Heart left ventricle (tissue), 13 donors: ENCODE results near the gene PLA2G2E.

Experiments
- POLR2A ChIP-seq, 2 donors: fragments of 450-650 bp; IDR thresholded peaks; one replicate each; pipeline ENCODE4 v1.6.1; 2017; ENCODE audit warnings: antibody characterized with exemption in 2 of 2, mild to moderate bottlenecking in 2 of 2, moderate library complexity in 2 of 2
- TF ChIP-seq, protein P1 (sequence below), 12 donors: fragments of 200-600 bp; sonication (generic) in 4 of 12; IDR thresholded peaks; one replicate each; pipeline versions ENCODE4 v1.5.0 to v1.8.0; 2018 to 2022; ENCODE audit warnings: antibody characterized with exemption in 12 of 12, mild to moderate bottlenecking in 5 of 12
- donor health status: ischemic (EF 13 %, LVEDD 7.1; RV severe dilation, severe dysfunction).
- donor health status: DM: no; HTN: yes; CAD: no.
- donor health status: DM: no; HTN: no; CAD: no.
- donor health status: ischemic (EF 25% LVEDD 6.9; RV normal size, moderate dysfunction).
- donor health status: ischemic (EF 25% LVEDD 5.7; RV mildly dilated, moderate dysfunction).
- donor health status: ischemic (EF 35%, LVEDD 5.7; RV mildly dilated, moderate dysfunction).
- donor health status: nonischemic (EF 11% LVEDD 7.7; RV severe dilation, severe dysfunction).
- donor health status: DM: yes; HTN: yes; CAD: no.
- donor health status: PGD.
- donor health status: ischemic (EF 29% LVEDD 5.4; RV normal size, mild dysfunction).
- donor health status: nonischemic (EF 23%, LVEDD 6.1; RV moderate dilation, normal function).

DNA sequence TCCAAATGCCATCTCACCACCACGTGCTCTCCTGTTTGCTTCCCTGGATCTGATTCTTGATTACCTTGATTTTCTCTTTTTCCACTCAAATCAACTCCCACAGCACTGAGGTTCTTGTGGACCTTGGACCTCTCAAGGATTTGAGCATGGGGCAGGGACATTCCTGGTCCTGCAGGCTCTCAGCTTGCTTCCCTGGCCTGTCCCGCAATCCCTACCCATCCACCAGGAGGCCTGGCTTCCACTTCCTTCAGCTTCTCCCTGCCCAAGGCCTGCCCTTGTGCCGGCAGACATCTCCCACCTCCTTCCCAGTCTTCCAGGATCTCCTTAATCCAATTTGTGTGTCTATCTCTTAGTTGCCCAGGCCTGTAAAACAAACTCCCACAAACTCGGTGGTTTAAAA is 34.4 kb upstream of the PLA2G2E start:
- TF ChIP-seq POLR2A (IDR thresholded peaks at IDR 0.05): no peak
- TF ChIP-seq, protein P1, sequence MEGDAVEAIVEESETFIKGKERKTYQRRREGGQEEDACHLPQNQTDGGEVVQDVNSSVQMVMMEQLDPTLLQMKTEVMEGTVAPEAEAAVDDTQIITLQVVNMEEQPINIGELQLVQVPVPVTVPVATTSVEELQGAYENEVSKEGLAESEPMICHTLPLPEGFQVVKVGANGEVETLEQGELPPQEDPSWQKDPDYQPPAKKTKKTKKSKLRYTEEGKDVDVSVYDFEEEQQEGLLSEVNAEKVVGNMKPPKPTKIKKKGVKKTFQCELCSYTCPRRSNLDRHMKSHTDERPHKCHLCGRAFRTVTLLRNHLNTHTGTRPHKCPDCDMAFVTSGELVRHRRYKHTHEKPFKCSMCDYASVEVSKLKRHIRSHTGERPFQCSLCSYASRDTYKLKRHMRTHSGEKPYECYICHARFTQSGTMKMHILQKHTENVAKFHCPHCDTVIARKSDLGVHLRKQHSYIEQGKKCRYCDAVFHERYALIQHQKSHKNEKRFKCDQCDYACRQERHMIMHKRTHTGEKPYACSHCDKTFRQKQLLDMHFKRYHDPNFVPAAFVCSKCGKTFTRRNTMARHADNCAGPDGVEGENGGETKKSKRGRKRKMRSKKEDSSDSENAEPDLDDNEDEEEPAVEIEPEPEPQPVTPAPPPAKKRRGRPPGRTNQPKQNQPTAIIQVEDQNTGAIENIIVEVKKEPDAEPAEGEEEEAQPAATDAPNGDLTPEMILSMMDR (IDR thresholded peaks at IDR 0.05): no peak
